ENCODE results near the gene LUC7L. TPM values are rescaled to one million over a fixed set of nuclear protein-coding genes. Genes with fewer than 3 reads are reported as not detected.
"Not testable (repeated sequence)": the region's sequence is repeated elsewhere in the genome, so short reads cannot be mapped to it uniquely, and the experiment has no call there.

Gene LUC7L
- total RNA-seq, 1 donor from 2014 or later, result 83.0 TPM

DNA sequence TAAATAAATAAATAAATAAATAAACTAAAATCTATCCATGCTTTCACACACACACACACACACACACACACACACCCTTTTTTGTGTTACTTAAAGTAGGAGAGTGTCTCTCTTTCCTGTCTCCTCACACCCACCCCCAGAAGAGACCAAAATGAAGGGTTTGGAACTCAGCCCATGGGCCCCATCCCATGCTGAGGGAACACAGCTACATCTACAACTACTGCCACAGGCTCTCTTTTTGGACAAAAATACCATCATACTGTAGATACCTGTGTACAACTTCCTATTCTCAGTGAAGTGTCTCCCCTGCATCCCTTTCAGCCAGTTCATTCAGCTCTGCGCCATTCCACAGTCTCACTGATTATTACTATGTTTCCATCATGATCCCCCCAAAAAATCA is 58.5 kb downstream of the LUC7L start:
- Mint-ChIP-seq H3K9me3 (no peaks in the 10 kb centered on the region), H3K4me3 (no peak overlapping the region), H3K36me3 (ENCODE audit: low read depth) (no peaks in the 10 kb centered on the region), H3K27me3 (ENCODE audit: insufficient read depth) (peaks cover 61% of the 10 kb centered on the region), H3K27ac (no peak overlapping the region), H3K4me1 (ENCODE audit: low read depth) (peaks cover 5% of the 10 kb centered on the region)
- intact Hi-C loops (cut with micrococcal nuclease), result no loop called here
- no peak for DNase-seq (ENCODE audit: low spot score)

GRCh38 chr16:170088-170507 is 59.2 kb downstream of the LUC7L start:
- H3K36me3 Mint-ChIP-seq (ENCODE audit: low read depth); H3K4me3 Mint-ChIP-seq; H3K4me1 Mint-ChIP-seq (ENCODE audit: low read depth); H3K27ac Mint-ChIP-seq; H3K9me3 Mint-ChIP-seq; intact Hi-C loops (cut with micrococcal nuclease); DNase-seq (ENCODE audit: low spot score): not testable (repeated sequence)
- H3K27me3 Mint-ChIP-seq (ENCODE audit: insufficient read depth), result peaks cover 58% of the 10 kb centered on the region

- Mint-ChIP-seq H3K27ac (no peak overlapping the region), H3K36me3 (ENCODE audit: low read depth) (no peaks in the 10 kb centered on the region), H3K27me3 (ENCODE audit: insufficient read depth) (peaks cover 49% of the 10 kb centered on the region), H3K4me1 (ENCODE audit: low read depth) (peaks cover 5% of the 10 kb centered on the region), H3K4me3 (no peak overlapping the region), H3K9me3 (no peaks in the 10 kb centered on the region)
- DNase-seq (ENCODE audit: low spot score), result no peak
- intact Hi-C loops (cut with micrococcal nuclease), result no loop called here
Observed at GRCh38 chr16:169014-169413, 60.2 kb downstream of the LUC7L start.

DNA sequence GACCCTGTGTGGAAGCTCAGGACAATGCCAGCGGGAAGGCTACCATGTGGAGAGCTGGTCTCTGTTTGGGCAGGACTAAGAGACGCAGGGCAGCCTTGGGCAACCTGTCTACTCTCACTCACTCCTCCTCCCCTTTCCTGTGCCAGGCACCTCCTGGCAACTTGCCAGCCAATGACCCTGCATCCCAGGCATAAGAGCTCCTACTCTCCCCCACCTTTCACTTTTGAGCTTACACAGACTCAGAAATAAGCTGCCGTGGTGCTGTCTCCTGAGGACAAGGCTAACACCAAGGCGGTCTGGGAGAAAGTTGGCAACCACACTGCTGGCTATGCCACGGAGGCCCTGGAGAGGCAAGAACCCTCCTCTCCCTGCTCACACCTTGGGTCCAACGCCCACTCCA is 60.8 kb downstream of the LUC7L start:
- Mint-ChIP-seq H3K36me3 (ENCODE audit: low read depth) (no peaks in the 10 kb centered on the region), H3K9me3 (no peaks in the 10 kb centered on the region), H3K27me3 (ENCODE audit: insufficient read depth) (peaks cover 47% of the 10 kb centered on the region), H3K4me3 (no peak overlapping the region), H3K4me1 (ENCODE audit: low read depth) (peaks cover 5% of the 10 kb centered on the region), H3K27ac (no peak overlapping the region)
- intact Hi-C loops (cut with micrococcal nuclease), result no loop called here
- DNase-seq (ENCODE audit: low spot score), result no peak

DNA sequence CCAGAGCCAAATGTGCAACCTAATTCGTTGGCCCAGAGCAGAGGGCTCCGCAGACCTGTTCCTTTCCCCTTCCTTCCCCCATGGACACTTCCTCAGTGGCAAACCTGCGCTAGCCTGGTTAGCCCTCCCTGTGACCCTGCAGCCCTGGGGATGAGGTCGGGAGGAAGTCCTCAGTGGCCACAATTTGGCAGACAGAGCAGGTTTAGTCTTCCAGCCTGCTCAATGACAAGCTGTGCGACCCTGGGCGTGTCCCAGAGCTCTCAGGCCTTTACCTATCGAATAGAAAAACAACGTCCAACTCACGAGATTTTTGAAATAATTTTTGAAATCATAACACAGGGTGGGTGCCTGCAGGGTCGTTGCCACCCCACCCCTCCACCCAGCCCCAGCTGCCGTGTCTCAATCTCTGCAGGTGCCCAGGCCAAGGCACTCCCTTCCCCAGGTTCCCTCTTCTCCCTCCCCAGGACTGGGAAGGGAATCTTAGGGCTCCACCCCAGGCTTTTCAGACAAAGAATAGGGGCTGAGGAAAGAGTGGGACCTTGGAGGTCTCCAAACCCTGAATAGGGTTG is 62.0 kb downstream of the LUC7L start:
- intact Hi-C loops (cut with micrococcal nuclease), result loop anchor here (2.0 kb wide), 1 partner anchor 14 kb away; the partner anchor contains the start of gene HBQ1
- H3K27me3 Mint-ChIP-seq (ENCODE audit: insufficient read depth), result peaks cover 51% of the 10 kb centered on the region
- no peak for DNase-seq (ENCODE audit: low spot score)
- H3K9me3 Mint-ChIP-seq, result no peaks in the 10 kb centered on the region
- no peaks in the 10 kb centered on the region for H3K36me3 Mint-ChIP-seq (ENCODE audit: low read depth)
- H3K27ac Mint-ChIP-seq, result peak overlapping the region; percentile 55
- H3K4me3 Mint-ChIP-seq, result no peak overlapping the region
- H3K4me1 Mint-ChIP-seq (ENCODE audit: low read depth), result peaks cover 5% of the 10 kb centered on the region

GRCh38 chr16:166375-167121 is 62.7 kb downstream of the LUC7L start:
- H3K9me3 Mint-ChIP-seq, result no peaks in the 10 kb centered on the region
- DNase-seq (ENCODE audit: low spot score), result no peak
- peaks cover 5% of the 10 kb centered on the region for H3K4me1 Mint-ChIP-seq (ENCODE audit: low read depth)
- H3K27me3 Mint-ChIP-seq (ENCODE audit: insufficient read depth), result peaks cover 50% of the 10 kb centered on the region
- H3K36me3 Mint-ChIP-seq (ENCODE audit: low read depth), result no peaks in the 10 kb centered on the region
- H3K27ac Mint-ChIP-seq, result peak overlapping the region; percentile 55
- no peak overlapping the region for H3K4me3 Mint-ChIP-seq
- intact Hi-C loops (cut with micrococcal nuclease), result loop anchor here (2.0 kb wide), 1 partner anchor 14 kb away; the partner anchor contains the start of gene HBQ1

DNA sequence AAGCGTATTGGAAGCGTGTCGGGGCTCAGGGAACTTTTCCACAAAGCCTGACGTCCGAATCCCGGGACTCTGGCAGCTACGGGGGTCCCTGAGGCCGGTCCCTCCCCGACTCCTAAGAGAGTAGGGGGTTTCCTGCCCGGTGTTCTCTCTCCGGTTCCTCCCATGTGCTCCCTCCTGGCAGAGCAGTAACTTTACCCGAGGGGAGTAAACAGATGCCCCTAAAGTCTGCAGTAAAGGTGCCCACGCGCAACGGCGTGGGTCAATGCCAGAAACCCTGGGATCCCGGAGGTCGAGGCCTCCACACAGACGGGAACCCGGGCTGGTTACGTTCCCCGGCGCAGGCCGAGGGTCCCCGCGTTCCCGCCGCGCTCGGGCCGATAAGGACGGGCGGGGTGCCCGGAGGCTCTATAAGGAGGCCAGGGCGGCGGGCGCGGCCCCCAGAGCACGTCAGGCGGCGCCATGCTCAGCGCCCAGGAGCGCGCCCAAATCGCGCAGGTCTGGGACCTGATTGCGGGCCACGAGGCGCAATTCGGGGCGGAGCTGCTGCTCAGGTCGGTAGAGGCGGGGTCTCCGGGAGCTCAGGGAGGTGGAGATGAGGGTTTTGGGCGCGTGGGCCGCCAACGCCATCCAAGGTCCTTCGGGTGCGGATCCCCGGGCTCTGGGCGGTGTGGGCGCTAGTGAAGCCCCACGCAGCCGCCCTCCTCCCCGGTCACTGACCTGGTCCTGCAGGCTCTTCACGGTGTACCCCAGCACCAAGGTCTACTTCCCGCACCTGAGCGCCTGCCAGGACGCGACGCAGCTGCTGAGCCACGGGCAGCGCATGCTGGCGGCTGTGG is 63.5 kb downstream of the LUC7L start, which contains the start of gene HBM:
Gene HBM (plus strand): TSS at position 440 of the 836 bp plus-strand sequence. CDS start 20 bp downstream, at position 460.
- intact Hi-C loops (cut with micrococcal nuclease), result loop anchor here (2.0 kb wide), 1 partner anchor 15 kb away; the partner anchor contains the start of gene HBQ1

DNA sequence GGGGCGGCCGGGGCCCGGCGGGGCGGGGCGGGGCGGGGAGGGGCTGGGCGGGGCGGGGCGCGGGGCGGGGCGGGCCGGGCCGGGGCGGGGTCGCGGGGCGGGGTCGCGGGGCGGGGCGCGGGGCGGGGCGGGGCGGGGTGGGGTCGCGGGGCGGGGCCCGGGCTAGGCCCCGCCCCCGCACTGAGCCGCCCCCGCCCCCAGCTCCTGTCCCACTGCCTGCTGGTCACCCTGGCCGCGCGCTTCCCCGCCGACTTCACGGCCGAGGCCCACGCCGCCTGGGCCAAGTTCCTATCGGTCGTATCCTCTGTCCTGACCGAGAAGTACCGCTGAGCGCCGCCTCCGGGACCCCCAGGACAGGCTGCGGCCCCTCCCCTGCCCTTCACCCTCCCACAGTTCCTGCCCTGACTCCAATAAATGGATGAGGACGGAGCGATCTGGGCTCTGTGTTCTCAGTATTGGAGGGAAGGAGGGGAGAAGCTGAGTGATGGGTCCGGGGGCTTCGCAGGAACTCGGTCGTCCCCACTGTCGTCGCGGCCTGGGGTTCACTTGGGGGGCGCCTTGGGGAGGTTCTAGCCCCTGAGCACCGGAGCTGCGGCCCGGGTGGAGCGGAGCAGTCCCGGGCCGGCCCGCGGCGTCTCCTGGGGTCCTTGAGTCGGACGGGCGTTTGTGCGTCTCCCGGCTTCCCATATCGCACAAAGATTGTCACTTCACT is 64.3 kb downstream of the LUC7L start:
- Mint-ChIP-seq H3K4me3 (no peak overlapping the region), H3K9me3 (no peaks in the 10 kb centered on the region), H3K4me1 (ENCODE audit: low read depth) (peaks cover under 1% of the 10 kb centered on the region), H3K27me3 (ENCODE audit: insufficient read depth) (peaks cover 44% of the 10 kb centered on the region), H3K27ac (no peak overlapping the region), H3K36me3 (ENCODE audit: low read depth) (no peaks in the 10 kb centered on the region)
- intact Hi-C loops (cut with micrococcal nuclease), result no loop called here
- no peak for DNase-seq (ENCODE audit: low spot score)

More for the DNA sequence above, 63.5 kb downstream of the LUC7L start, which contains the start of gene HBM:
- Mint-ChIP-seq H3K4me3 (no peak within 1 kb of the TSS), H3K27me3 (ENCODE audit: insufficient read depth) (peaks cover 49% of the 10 kb centered on the region), H3K4me1 (ENCODE audit: low read depth) (peaks cover 5% of the 10 kb centered on the region), H3K27ac (no peak within 1 kb of the TSS), H3K36me3 (ENCODE audit: low read depth) (no peaks in the 10 kb centered on the region), H3K9me3 (no peaks in the 10 kb centered on the region)
- no peak for DNase-seq (ENCODE audit: low spot score)

GRCh38 chr16:164134-164823 is 65.0 kb downstream of the LUC7L start:
- intact Hi-C loops (cut with micrococcal nuclease); H3K27ac Mint-ChIP-seq; H3K4me1 Mint-ChIP-seq (ENCODE audit: low read depth); H3K36me3 Mint-ChIP-seq (ENCODE audit: low read depth); DNase-seq (ENCODE audit: low spot score); H3K4me3 Mint-ChIP-seq; H3K9me3 Mint-ChIP-seq: not testable (repeated sequence)
- H3K27me3 Mint-ChIP-seq (ENCODE audit: insufficient read depth), result peaks cover 42% of the 10 kb centered on the region

GRCh38 chr16:163696-164095 is 65.6 kb downstream of the LUC7L start:
- intact Hi-C loops (cut with micrococcal nuclease); H3K9me3 Mint-ChIP-seq; H3K4me1 Mint-ChIP-seq (ENCODE audit: low read depth); H3K4me3 Mint-ChIP-seq; H3K36me3 Mint-ChIP-seq (ENCODE audit: low read depth); DNase-seq (ENCODE audit: low spot score); H3K27ac Mint-ChIP-seq: not testable (repeated sequence)
- peaks cover 42% of the 10 kb centered on the region for H3K27me3 Mint-ChIP-seq (ENCODE audit: insufficient read depth)

GRCh38 chr16:163139-163538 is 66.1 kb downstream of the LUC7L start:
- H3K9me3 Mint-ChIP-seq; H3K27ac Mint-ChIP-seq; H3K36me3 Mint-ChIP-seq (ENCODE audit: low read depth); DNase-seq (ENCODE audit: low spot score); H3K4me1 Mint-ChIP-seq (ENCODE audit: low read depth); H3K4me3 Mint-ChIP-seq; intact Hi-C loops (cut with micrococcal nuclease): not testable (repeated sequence)
- peaks cover 41% of the 10 kb centered on the region for H3K27me3 Mint-ChIP-seq (ENCODE audit: insufficient read depth)
